Pancreas (tissue), 10 donors: ENCODE measurements around the gene KSR1. TPM values are rescaled to one million over a fixed set of nuclear protein-coding genes. Genes with fewer than 3 reads are reported as not detected.

ENCODE experiments used
- ATAC-seq, 4 donors: fragments of 200-7000 bp; cut with Tn5 transposase; one replicate each; pipeline versions ENCODE4 v1.8.0 to v1.9.1; 2020; ENCODE audit warnings: mild to moderate bottlenecking in 4 of 4, moderate library complexity in 4 of 4
- DNase-seq, 6 donors: peaks; one replicate each; pipeline ENCODE4 v3.0.0-alpha.2; 2020
- FAIRE-seq: peaks from 2 replicates; lab custom pipeline; 2012; peaks lifted over from hg19 to GRCh38; lab: Jason Lieb, UNC
- H3K27ac ChIP-seq, 4 donors: fragments of 200-600 bp; sonication (generic); 1 replicate in 3 of 4; 2 replicates in 1 of 4; pipeline versions ENCODE4 v1.5.0 to v1.8.0; 2020
- H3K27me3 ChIP-seq, 4 donors: fragments of 200-600 bp; one replicate each; pipeline ENCODE4 v1.8.0; 2021
- H3K36me3 ChIP-seq, 3 donors: fragments of 200-600 bp; sonication (generic) in 1 of 3; one replicate each; pipeline versions ENCODE4 v1.5.0 to v1.8.0; 2020 to 2021
- H3K4me1 ChIP-seq, 3 donors: fragments of 200-600 bp; one replicate each; pipeline ENCODE4 v1.8.0; 2021
- H3K4me3 ChIP-seq, 4 donors: fragments of 200-600 bp; sonication (generic) in 2 of 4; one replicate each; pipeline versions ENCODE4 v1.5.0 to v1.8.0; 2020 to 2021
- H3K9me3 ChIP-seq, 4 donors: fragments of 200-600 bp; one replicate each; pipeline ENCODE4 v1.8.0; 2021
- WGBS, 2 donors: extraction: QIAGEN DNeasy Blood & Tissue Kit; methylation state at CpG; one replicate each; pipeline ENCODE4 v1.1.7; 2013; 5-methylcytosine and 5-hydroxymethylcytosine counted together
- intact Hi-C, 3 donors: fragments of 100-400 bp; cut with DNase I; formaldehyde crosslinking; loops; one replicate each; pipeline versions ENCODE4 v1.11.1 to v1.14.2; 2022
- polyA plus RNA-seq, 2 donors: library from polyadenylated mRNA; stranded (reverse); fragments of 200-250 nt; gene quantifications; one replicate each; pipeline ENCODE4 v1.2.3, GENCODE V29; 2013
- total RNA-seq, 6 donors: library from RNA; stranded (reverse); fragmentation: NEBNext Ultra II Directional in 4 of 6; extraction: Animal tissue kit (Norgen Biotek cat#: 25700) in 4 of 6; gene quantifications; one replicate each; pipeline versions ENCODE4 v1.2.1 to v1.2.4, GENCODE V29; 2021 to 2023
- TF ChIP-seq, protein P1 (sequence below), 4 donors: fragments of 200-600 bp; sonication (generic) in 3 of 4; IDR thresholded peaks; one replicate each; pipeline versions ENCODE4 v1.5.0 to v1.8.0; 2021; ENCODE audit warnings: antibody characterized with exemption in 4 of 4
- donor health status: healthy with polysubstance abuse.
- donor health status: DM: no; HTN: no; CAD: no; lungs with moderate emphysema.
- donor health status: DM: no; HTN: no; CAD: no.
- donor health status: control.
- donor health status: control.
- donor health status: Bipolar disorder and iron deficiency.
- donor health status: DM: yes; HTN: yes; CAD: no.
- donor health status: DM: no; HTN: no; CAD: no.
- donor health status: DM: no; HTN: no; CAD: no.
- donor health status: DM: yes; HTN: yes; CAD: no.

Gene KSR1
- total and polyA plus RNA-seq, 8 donors: 68.2 to 139 (median 103) TPM

DNA sequence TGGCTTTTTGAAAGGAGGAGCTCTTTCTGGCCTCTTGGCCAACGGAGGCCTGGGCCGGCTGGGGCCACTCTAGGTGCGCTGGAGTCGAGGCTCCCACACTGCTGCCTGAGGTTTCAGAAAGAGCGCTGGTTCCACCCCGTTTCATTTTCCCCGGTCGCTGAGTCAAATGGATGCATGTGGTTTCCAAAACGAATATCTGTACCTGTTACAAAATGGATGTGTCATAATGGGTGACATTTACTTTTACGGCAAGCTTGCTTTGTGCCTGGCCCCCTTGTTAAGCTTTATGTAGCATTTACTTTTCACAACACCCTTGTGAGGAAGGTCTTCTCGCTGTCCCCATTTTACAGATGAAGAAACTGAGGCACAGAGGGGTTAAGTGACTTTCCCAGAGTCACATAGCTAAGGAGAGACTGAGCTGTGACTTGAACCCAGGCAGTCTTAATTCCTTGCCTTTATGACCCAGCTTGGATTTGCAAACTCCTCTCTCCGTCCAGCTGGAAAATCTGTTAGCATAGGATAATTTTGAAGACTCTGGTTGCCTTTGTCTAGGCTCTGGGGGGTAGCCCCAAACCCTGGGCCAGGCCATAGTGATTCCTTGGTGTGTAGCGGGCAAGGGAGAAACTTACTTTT is 10.6 kb downstream of the KSR1 start:
- 85 to 87% methylated on average over 13 of the region's 13 CpGs for WGBS, 2 donors
- no peaks in the 10 kb centered on the region for H3K36me3 ChIP-seq
- FAIRE-seq (no peak), ATAC-seq (peak in 1 of 4 donors; percentile 19), DNase-seq (no peak)
- H3K27me3 ChIP-seq: no peaks in the 10 kb centered on the region
- H3K4me3 ChIP-seq: no peak overlapping the region
- intact Hi-C loops: no loop called here
- H3K27ac ChIP-seq: no peak overlapping the region
- peaks cover 0 to 5% (median 0%) of the 10 kb centered on the region in 3 donors for H3K4me1 ChIP-seq
- H3K9me3 ChIP-seq: no peaks in the 10 kb centered on the region
- TF ChIP-seq, protein P1, sequence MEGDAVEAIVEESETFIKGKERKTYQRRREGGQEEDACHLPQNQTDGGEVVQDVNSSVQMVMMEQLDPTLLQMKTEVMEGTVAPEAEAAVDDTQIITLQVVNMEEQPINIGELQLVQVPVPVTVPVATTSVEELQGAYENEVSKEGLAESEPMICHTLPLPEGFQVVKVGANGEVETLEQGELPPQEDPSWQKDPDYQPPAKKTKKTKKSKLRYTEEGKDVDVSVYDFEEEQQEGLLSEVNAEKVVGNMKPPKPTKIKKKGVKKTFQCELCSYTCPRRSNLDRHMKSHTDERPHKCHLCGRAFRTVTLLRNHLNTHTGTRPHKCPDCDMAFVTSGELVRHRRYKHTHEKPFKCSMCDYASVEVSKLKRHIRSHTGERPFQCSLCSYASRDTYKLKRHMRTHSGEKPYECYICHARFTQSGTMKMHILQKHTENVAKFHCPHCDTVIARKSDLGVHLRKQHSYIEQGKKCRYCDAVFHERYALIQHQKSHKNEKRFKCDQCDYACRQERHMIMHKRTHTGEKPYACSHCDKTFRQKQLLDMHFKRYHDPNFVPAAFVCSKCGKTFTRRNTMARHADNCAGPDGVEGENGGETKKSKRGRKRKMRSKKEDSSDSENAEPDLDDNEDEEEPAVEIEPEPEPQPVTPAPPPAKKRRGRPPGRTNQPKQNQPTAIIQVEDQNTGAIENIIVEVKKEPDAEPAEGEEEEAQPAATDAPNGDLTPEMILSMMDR (IDR thresholded peaks at IDR 0.05): no peak

DNA sequence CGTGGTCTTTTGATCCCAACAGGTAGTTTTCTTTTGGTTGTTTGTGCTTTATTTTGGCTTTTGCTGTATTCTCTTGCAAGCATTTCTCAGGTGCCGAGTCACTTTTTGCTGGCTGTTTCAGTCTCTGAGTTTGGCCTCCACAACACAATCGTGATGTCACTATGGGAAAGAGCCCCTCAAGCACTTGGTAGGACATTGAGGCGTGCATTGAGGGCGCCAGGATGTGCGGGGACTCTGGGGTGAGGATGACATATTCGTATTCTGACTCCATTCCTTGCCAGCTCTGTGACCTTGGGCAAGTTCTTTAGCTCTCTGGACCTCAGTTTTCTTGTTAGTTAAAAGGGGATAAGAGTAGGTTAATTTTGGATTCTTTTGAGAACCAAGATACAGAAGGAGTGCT is 13.0 kb downstream of the KSR1 start:
- peaks cover 11 to 15% (median 12%) of the 10 kb centered on the region in 3 donors for H3K4me1 ChIP-seq
- H3K27ac ChIP-seq: no peak overlapping the region
- TF ChIP-seq, protein P1 (IDR thresholded peaks at IDR 0.05): no peak
- FAIRE-seq (no peak), ATAC-seq (no peak), DNase-seq (no peak)
- intact Hi-C loops: no loop called here
- H3K9me3 ChIP-seq: no peaks in the 10 kb centered on the region
- H3K36me3 ChIP-seq: no peaks in the 10 kb centered on the region
- no peak overlapping the region for H3K4me3 ChIP-seq
- H3K27me3 ChIP-seq: no peaks in the 10 kb centered on the region
- 56 to 66% methylated on average over 7 of the region's 7 CpGs for WGBS, 2 donors

GRCh38 chr17:27471321-27472269 is 15.3 kb downstream of the KSR1 start:
- H3K27me3 ChIP-seq: no peaks in the 10 kb centered on the region
- H3K36me3 ChIP-seq: no peaks in the 10 kb centered on the region
- FAIRE-seq (no peak), DNase-seq (no peak), ATAC-seq (peak in 3 of 4 donors; percentile 5 to 46 (median 8))
- WGBS, 2 donors: 82 to 85% methylated on average over 14 of the region's 14 CpGs
- H3K4me3 ChIP-seq: no peak overlapping the region
- no peak overlapping the region for H3K27ac ChIP-seq
- H3K4me1 ChIP-seq: peaks cover 12 to 22% (median 15%) of the 10 kb centered on the region in 3 donors
- TF ChIP-seq, protein P1 (IDR thresholded peaks at IDR 0.05): no peak
- no peaks in the 10 kb centered on the region for H3K9me3 ChIP-seq
- intact Hi-C loops: loop anchor here in 1 of 3 donors (10.0 kb wide), 1 partner anchor 57 kb away; no protein-coding TSS in a partner anchor

- DNase-seq (no peak), ATAC-seq (peak in 2 of 4 donors; percentile 17 to 46), FAIRE-seq (no peak)
- H3K9me3 ChIP-seq: no peaks in the 10 kb centered on the region
- WGBS, 2 donors: 87 to 97% methylated on average over 6 of the region's 6 CpGs
- H3K4me1 ChIP-seq: peaks cover 12 to 22% (median 15%) of the 10 kb centered on the region in 3 donors
- TF ChIP-seq, protein P1 (IDR thresholded peaks at IDR 0.05): no peak
- no peaks in the 10 kb centered on the region for H3K36me3 ChIP-seq
- intact Hi-C loops: loop anchor here in 1 of 3 donors (10.0 kb wide), 1 partner anchor 58 kb away; no protein-coding TSS in a partner anchor
- H3K27me3 ChIP-seq: no peaks in the 10 kb centered on the region
- H3K4me3 ChIP-seq: no peak overlapping the region
- H3K27ac ChIP-seq: peak overlapping the region in 3 of 4 donors; percentile 28 to 65 (median 65)
Measured at GRCh38 chr17:27473190-27473747, 17.0 kb downstream of the KSR1 start.
